Stimulated activated CD8-positive, alpha-beta memory T cell treated with anti-CD3 and anti-CD28 coated beads, Interleukin-7, amount 100 ng/mL, for 24 hours (primary cell): ENCODE data around the gene NDUFAF4.

Source experiments
- DNase-seq: peaks from one replicate; pipeline ENCODE4 v3.0.0-alpha.2; 2020; ENCODE audit warnings: low read depth

Gene NDUFAF4

GRCh38 chr6:96897396-96898240, at the start of gene NDUFAF4:
NDUFAF4 (minus strand) TSS chr6:96897891; CDS start chr6:96897801, 90 bp downstream.
- DNase-seq = peak; percentile 95

- no peak for DNase-seq
Observed at GRCh38 chr6:96947055-96947454, 49.4 kb upstream of the NDUFAF4 start.

- DNase-seq = no peak
Observed at GRCh38 chr6:96943555-96944215, 46.0 kb upstream of the NDUFAF4 start.

GRCh38 chr6:96942676-96943075, 45.0 kb upstream of the NDUFAF4 start:
- no peak for DNase-seq

- DNase-seq = no peak
Observed at GRCh38 chr6:96940322-96940721, 42.6 kb upstream of the NDUFAF4 start.

- no peak for DNase-seq
Observed at GRCh38 chr6:96939007-96939805, 41.5 kb upstream of the NDUFAF4 start.

GRCh38 chr6:96934087-96934486, 36.4 kb upstream of the NDUFAF4 start:
- DNase-seq = no peak

GRCh38 chr6:96931198-96931597, 33.5 kb upstream of the NDUFAF4 start:
- no peak for DNase-seq

GRCh38 chr6:96929741-96930140, 32.0 kb upstream of the NDUFAF4 start:
- DNase-seq = no peak

GRCh38 chr6:96927660-96928059, 30.0 kb upstream of the NDUFAF4 start:
- no peak for DNase-seq

GRCh38 chr6:96926425-96926824, 28.7 kb upstream of the NDUFAF4 start:
- DNase-seq = no peak

- no peak for DNase-seq
Observed at GRCh38 chr6:96925290-96925687, 27.6 kb upstream of the NDUFAF4 start.

- peak; percentile 4 for DNase-seq
Observed at GRCh38 chr6:96923871-96924493, 26.3 kb upstream of the NDUFAF4 start.

GRCh38 chr6:96923400-96923799, 25.7 kb upstream of the NDUFAF4 start:
- no peak for DNase-seq

GRCh38 chr6:96917098-96917497, 19.4 kb upstream of the NDUFAF4 start:
- DNase-seq = no peak

GRCh38 chr6:96913621-96914020, 15.9 kb upstream of the NDUFAF4 start:
- DNase-seq = no peak

GRCh38 chr6:96911751-96912150, 14.1 kb upstream of the NDUFAF4 start:
- DNase-seq = no peak

GRCh38 chr6:96911171-96911570, 13.5 kb upstream of the NDUFAF4 start:
- no peak for DNase-seq

GRCh38 chr6:96909811-96910210, 12.1 kb upstream of the NDUFAF4 start:
- no peak for DNase-seq

GRCh38 chr6:96907498-96907897, 9.8 kb upstream of the NDUFAF4 start:
- no peak for DNase-seq

- DNase-seq = no peak
Observed at GRCh38 chr6:96900873-96901272, 3.2 kb upstream of the NDUFAF4 start.

GRCh38 chr6:96899451-96899998, 1.8 kb upstream of the NDUFAF4 start:
- no peak for DNase-seq
